H9 (cell line): ENCODE data around the gene SMPD2. TPM values are rescaled to one million over a fixed set of nuclear protein-coding genes. Genes with fewer than 3 reads are reported as not detected.

Experiments
- DNase-seq: peaks from one replicate; pipeline ENCODE4 v3.0.0-alpha.2; 2017
- H2AFZ ChIP-seq: one replicate; pipeline ENCODE4 v1.6.1; 2013; ENCODE audit warnings: mild to moderate bottlenecking, low read length, control low read depth, moderate library complexity
- H2AK5ac ChIP-seq: 2 replicates; pipeline ENCODE4 v1.6.1; 2013; ENCODE audit warnings: low read length, control low read depth, mixed read lengths; ENCODE audit not compliant: insufficient read length
- H2BK120ac ChIP-seq: one replicate; pipeline ENCODE4 v1.6.1; 2013; ENCODE audit warnings: low read depth, mild to moderate bottlenecking, low read length, control low read depth, inconsistent platforms; ENCODE audit not compliant: poor library complexity, severe bottlenecking
- H2BK12ac ChIP-seq: 2 replicates; pipeline ENCODE4 v1.6.1; 2013; ENCODE audit warnings: low read length, control low read depth, mixed read lengths, low read depth; ENCODE audit not compliant: insufficient read length
- H2BK15ac ChIP-seq: 2 replicates; pipeline ENCODE4 v1.6.1; 2013; ENCODE audit warnings: low read depth, low read length, control low read depth
- H2BK20ac ChIP-seq: one replicate; pipeline ENCODE4 v1.6.1; 2013; ENCODE audit warnings: low read depth, mild to moderate bottlenecking, low read length, control low read depth, inconsistent platforms; ENCODE audit not compliant: poor library complexity, severe bottlenecking
- H2BK5ac ChIP-seq: 2 replicates; pipeline ENCODE4 v1.6.1; 2013; ENCODE audit warnings: low read length, control low read depth, mixed read lengths; ENCODE audit not compliant: insufficient read length
- H3K14ac ChIP-seq: 2 replicates; pipeline ENCODE4 v1.6.1; 2013; ENCODE audit warnings: low read length, control low read depth; ENCODE audit not compliant: insufficient read depth
- H3K18ac ChIP-seq: 2 replicates; pipeline ENCODE4 v1.6.1; 2013; ENCODE audit warnings: low read depth, mild to moderate bottlenecking, mixed read lengths, low read length, control low read depth; ENCODE audit not compliant: insufficient read length
- H3K23ac ChIP-seq: 2 replicates; pipeline ENCODE4 v1.6.1; 2013; ENCODE audit warnings: low read length, control low read depth, mixed read lengths, low read depth; ENCODE audit not compliant: insufficient read length
- H3K23me2 ChIP-seq: 2 replicates; pipeline ENCODE4 v1.6.1; 2013; ENCODE audit warnings: low read depth, mild to moderate bottlenecking, mixed read lengths, low read length, control low read depth; ENCODE audit not compliant: insufficient read length, poor library complexity, severe bottlenecking
- H3K27ac ChIP-seq: 2 replicates; pipeline ENCODE4 v1.5.1; 2013; ENCODE audit warnings: low read length, control low read depth, mixed read lengths, low read depth; ENCODE audit not compliant: insufficient read length
- H3K27me3 ChIP-seq: 2 replicates; pipeline ENCODE4 v1.6.1; 2013; ENCODE audit warnings: low read length, control low read depth, inconsistent platforms; ENCODE audit not compliant: insufficient read depth
- H3K4ac ChIP-seq: 2 replicates; pipeline ENCODE4 v1.6.1; 2013; ENCODE audit warnings: low read depth, mild to moderate bottlenecking, control low read depth, inconsistent platforms, low read length, moderate library complexity
- H3K4me1 ChIP-seq: 2 replicates; pipeline ENCODE4 v1.6.1; 2013; ENCODE audit warnings: low read length, control low read depth, inconsistent platforms; ENCODE audit not compliant: insufficient read depth
- H3K4me2 ChIP-seq: 2 replicates; pipeline ENCODE4 v1.6.1; 2013; ENCODE audit warnings: low read length, control low read depth, mixed read lengths; ENCODE audit not compliant: insufficient read length, insufficient read depth
- H3K56ac ChIP-seq: 2 replicates; pipeline ENCODE4 v1.6.1; 2013; ENCODE audit warnings: low read depth, mild to moderate bottlenecking, mixed read lengths, low read length, control low read depth; ENCODE audit not compliant: insufficient read length
- H3K79me1 ChIP-seq: 2 replicates; pipeline ENCODE4 v1.6.1; 2013; ENCODE audit warnings: low read depth, mild to moderate bottlenecking, moderate library complexity, low read length, control low read depth, inconsistent platforms; ENCODE audit not compliant: insufficient read depth, poor library complexity, severe bottlenecking
- H3K79me2 ChIP-seq: 2 replicates; pipeline ENCODE4 v1.6.1; 2013; ENCODE audit warnings: low read length, control low read depth, inconsistent platforms; ENCODE audit not compliant: insufficient read depth
- H3K9ac ChIP-seq: 2 replicates; pipeline ENCODE4 v1.6.1; 2013; ENCODE audit warnings: low read length, control low read depth, mixed read lengths; ENCODE audit not compliant: insufficient read length; ENCODE audit errors: extremely low read depth
- H3K9me3 ChIP-seq: one replicate; pipeline ENCODE4 v1.6.1; 2013; ENCODE audit warnings: low read depth, low read length, inconsistent platforms; ENCODE audit not compliant: control insufficient read depth
- H3T11ph ChIP-seq: one replicate; pipeline ENCODE4 v1.6.1; 2013; ENCODE audit warnings: mild to moderate bottlenecking, low read length, control low read depth, inconsistent platforms
- H4K20me1 ChIP-seq: one replicate; pipeline ENCODE4 v1.6.1; 2013; ENCODE audit not compliant: control insufficient read depth, insufficient read length, insufficient read depth
- H4K5ac ChIP-seq: 2 replicates; pipeline ENCODE4 v1.6.1; 2013; ENCODE audit warnings: low read depth, mild to moderate bottlenecking, mixed read lengths, low read length, control low read depth; ENCODE audit not compliant: insufficient read length
- H4K8ac ChIP-seq: replicated peaks from 2 replicates; pipeline ENCODE4 v1.6.1; 2013; ENCODE audit warnings: low read length, control low read depth, mixed read lengths, low read depth; ENCODE audit not compliant: insufficient read length
- H4K91ac ChIP-seq: 2 replicates; pipeline ENCODE4 v1.6.1; 2013; ENCODE audit warnings: low read depth, mild to moderate bottlenecking, moderate library complexity, mixed read lengths, low read length, control low read depth; ENCODE audit not compliant: insufficient read length
- H3K27ac Mint-ChIP-seq, 3 experiments: 2 replicates in 2 of 3; 3 replicates in 1 of 3; pipeline ENCODE4 v1.8.0; 2020 to 2021; ENCODE audit warnings: mixed read lengths in 3 of 3, mild to moderate bottlenecking in 1 of 3, moderate library complexity in 1 of 3
- H3K27me3 Mint-ChIP-seq: 2 replicates; pipeline ENCODE4 v1.8.0; 2021; ENCODE audit warnings: low read depth, mild to moderate bottlenecking, moderate library complexity, mixed read lengths
- H3K36me3 Mint-ChIP-seq, 3 experiments: 2 replicates in 2 of 3; 3 replicates in 1 of 3; pipeline ENCODE4 v1.8.0; 2020 to 2021; ENCODE audit warnings: low read depth in 3 of 3, mixed read lengths in 3 of 3; ENCODE audit not compliant: insufficient read depth in 1 of 3
- H3K4me1 Mint-ChIP-seq, 2 experiments: 2 replicates each; pipeline ENCODE4 v1.8.0; 2020; ENCODE audit warnings: mixed read lengths in 2 of 2
- H3K4me3 Mint-ChIP-seq, 2 experiments: 2 replicates in 1 of 2; 3 replicates in 1 of 2; pipeline ENCODE4 v1.8.0; 2020 to 2021; ENCODE audit warnings: mild to moderate bottlenecking in 2 of 2, mixed read lengths in 2 of 2, moderate library complexity in 1 of 2
- H3K9me3 Mint-ChIP-seq, 2 experiments: 2 replicates in 1 of 2; 3 replicates in 1 of 2; pipeline ENCODE4 v1.8.0; 2020; ENCODE audit warnings: mild to moderate bottlenecking in 2 of 2, mixed read lengths in 2 of 2, moderate library complexity in 1 of 2
- WGBS: extraction: QIAGEN DNeasy Blood & Tissue Kit; methylation state at CpG from one replicate; pipeline ENCODE4 v1.1.7; 2013; ENCODE audit warnings: missing lambda C conversion rate, low lambda C conversion rate, mixed read lengths; ENCODE audit not compliant: insufficient read length; ENCODE audit errors: extremely low coverage; 5-methylcytosine and 5-hydroxymethylcytosine counted together
- total RNA-seq: library from RNA; stranded (reverse); gene quantifications from 2 replicates; pipeline ENCODE4 v1.2.1, GENCODE V29; 2021
- TF ChIP-seq, protein P1 (sequence below): fragments of 200-600 bp; sonication (generic); conservative IDR thresholded peaks from 3 replicates; pipeline ENCODE4 v1.8.0; 2021; ENCODE audit warnings: antibody characterized with exemption, mild to moderate bottlenecking

Gene SMPD2
- total RNA-seq, 1 experiment from 2014 or later = 13.0 TPM

DNA sequence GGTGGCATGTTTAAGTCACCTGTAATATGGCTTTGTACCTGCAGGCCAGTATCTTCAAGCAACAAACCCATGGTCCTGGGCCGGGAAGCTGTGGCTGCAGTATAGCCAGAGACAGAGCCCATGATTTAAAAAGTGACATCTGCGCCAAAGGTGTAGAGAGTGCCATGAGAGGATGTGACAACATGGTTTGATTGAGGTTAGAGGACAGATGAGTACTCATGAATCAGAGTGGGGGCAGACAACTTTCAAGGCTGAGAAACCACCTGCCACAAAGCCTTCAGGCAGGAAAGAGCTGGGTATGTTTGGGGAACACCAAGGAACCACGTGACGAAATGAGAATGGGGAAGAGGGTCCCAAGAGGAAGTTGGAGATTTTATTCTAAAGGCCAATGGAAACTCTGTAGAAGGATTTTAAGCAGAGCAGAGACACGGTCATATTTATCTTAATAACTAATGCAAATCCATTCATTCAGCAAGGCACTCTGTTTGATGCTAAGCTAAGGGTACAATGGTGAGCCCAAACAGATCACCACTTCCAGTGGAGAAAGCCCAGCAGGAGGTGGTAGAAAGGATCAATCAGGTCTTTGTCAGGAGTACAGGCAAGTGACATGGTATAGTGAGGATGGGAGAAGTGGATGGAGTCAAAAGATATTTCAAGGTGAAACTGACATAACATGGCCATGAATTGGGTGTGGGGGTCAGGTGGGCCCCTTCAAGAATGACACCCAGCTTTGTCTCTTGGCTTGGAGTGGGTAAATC, 18.4 kb downstream of the SMPD2 start:
- no peak overlapping the region for H2AK5ac ChIP-seq
- H3K27me3 ChIP-seq = no peaks in the 10 kb centered on the region
- H3K9me3 ChIP-seq = no peaks in the 10 kb centered on the region
- H2BK12ac ChIP-seq = no peak overlapping the region
- H3K18ac ChIP-seq = no peak overlapping the region
- Mint-ChIP-seq H3K36me3 (peaks cover 21 to 29% (median 28%) of the 10 kb centered on the region in 3 experiments), H3K27me3 (no peaks in the 10 kb centered on the region), H3K4me1 (peaks cover 42 to 45% of the 10 kb centered on the region in 2 experiments), H3K27ac (no peak overlapping the region; a peak in 1 of 7 replicates), H3K4me3 (no peak overlapping the region), H3K9me3 (no peaks in the 10 kb centered on the region; a peak in 1 of 5 replicates)
- DNase-seq = no peak
- H3K79me1 ChIP-seq = peaks cover 3% of the 10 kb centered on the region
- WGBS = no CpG with 5 or more reads among the region's 5 CpGs
- H4K20me1 ChIP-seq = no peaks in the 10 kb centered on the region
- H3K56ac ChIP-seq = no peak overlapping the region
- H2BK120ac ChIP-seq = no peak overlapping the region
- no peak overlapping the region for H2BK15ac ChIP-seq
- peaks cover 10% of the 10 kb centered on the region for H3K23me2 ChIP-seq
- no peak overlapping the region for H3K23ac ChIP-seq
- H3K4ac ChIP-seq = no peak overlapping the region
- H3T11ph ChIP-seq = no peak overlapping the region
- no peak overlapping the region for H2BK5ac ChIP-seq
- no peak overlapping the region for H4K8ac ChIP-seq
- no peak overlapping the region for H3K14ac ChIP-seq
- TF ChIP-seq, protein P1, sequence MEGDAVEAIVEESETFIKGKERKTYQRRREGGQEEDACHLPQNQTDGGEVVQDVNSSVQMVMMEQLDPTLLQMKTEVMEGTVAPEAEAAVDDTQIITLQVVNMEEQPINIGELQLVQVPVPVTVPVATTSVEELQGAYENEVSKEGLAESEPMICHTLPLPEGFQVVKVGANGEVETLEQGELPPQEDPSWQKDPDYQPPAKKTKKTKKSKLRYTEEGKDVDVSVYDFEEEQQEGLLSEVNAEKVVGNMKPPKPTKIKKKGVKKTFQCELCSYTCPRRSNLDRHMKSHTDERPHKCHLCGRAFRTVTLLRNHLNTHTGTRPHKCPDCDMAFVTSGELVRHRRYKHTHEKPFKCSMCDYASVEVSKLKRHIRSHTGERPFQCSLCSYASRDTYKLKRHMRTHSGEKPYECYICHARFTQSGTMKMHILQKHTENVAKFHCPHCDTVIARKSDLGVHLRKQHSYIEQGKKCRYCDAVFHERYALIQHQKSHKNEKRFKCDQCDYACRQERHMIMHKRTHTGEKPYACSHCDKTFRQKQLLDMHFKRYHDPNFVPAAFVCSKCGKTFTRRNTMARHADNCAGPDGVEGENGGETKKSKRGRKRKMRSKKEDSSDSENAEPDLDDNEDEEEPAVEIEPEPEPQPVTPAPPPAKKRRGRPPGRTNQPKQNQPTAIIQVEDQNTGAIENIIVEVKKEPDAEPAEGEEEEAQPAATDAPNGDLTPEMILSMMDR = no peak
- no peak overlapping the region for H2AFZ ChIP-seq
- H3K4me1 ChIP-seq = peaks cover 12% of the 10 kb centered on the region; the same call in 1 of the 2 replicates
- no peak overlapping the region for H3K27ac ChIP-seq
- no peak overlapping the region for H2BK20ac ChIP-seq
- no peaks in the 10 kb centered on the region for H3K79me2 ChIP-seq
- no peak overlapping the region for H3K9ac ChIP-seq
- H4K5ac ChIP-seq = no peak overlapping the region
- H4K91ac ChIP-seq = no peak overlapping the region
- no peak overlapping the region for H3K4me2 ChIP-seq
